NCI-H1417 treated with DMSO at 0.1 percent for 48 hours (cell line): Measurements from ENCODE around the gene LAMC1.
"Not testable (repeated sequence)": the region's sequence is repeated elsewhere in the genome, so short reads cannot be mapped to it uniquely, and the experiment has no call there.

Source experiments
- DNase-seq: peaks from one replicate; lab custom pipeline; 2025; lab: John Stamatoyannopoulos, UW

The LAMC1 gene

DNA sequence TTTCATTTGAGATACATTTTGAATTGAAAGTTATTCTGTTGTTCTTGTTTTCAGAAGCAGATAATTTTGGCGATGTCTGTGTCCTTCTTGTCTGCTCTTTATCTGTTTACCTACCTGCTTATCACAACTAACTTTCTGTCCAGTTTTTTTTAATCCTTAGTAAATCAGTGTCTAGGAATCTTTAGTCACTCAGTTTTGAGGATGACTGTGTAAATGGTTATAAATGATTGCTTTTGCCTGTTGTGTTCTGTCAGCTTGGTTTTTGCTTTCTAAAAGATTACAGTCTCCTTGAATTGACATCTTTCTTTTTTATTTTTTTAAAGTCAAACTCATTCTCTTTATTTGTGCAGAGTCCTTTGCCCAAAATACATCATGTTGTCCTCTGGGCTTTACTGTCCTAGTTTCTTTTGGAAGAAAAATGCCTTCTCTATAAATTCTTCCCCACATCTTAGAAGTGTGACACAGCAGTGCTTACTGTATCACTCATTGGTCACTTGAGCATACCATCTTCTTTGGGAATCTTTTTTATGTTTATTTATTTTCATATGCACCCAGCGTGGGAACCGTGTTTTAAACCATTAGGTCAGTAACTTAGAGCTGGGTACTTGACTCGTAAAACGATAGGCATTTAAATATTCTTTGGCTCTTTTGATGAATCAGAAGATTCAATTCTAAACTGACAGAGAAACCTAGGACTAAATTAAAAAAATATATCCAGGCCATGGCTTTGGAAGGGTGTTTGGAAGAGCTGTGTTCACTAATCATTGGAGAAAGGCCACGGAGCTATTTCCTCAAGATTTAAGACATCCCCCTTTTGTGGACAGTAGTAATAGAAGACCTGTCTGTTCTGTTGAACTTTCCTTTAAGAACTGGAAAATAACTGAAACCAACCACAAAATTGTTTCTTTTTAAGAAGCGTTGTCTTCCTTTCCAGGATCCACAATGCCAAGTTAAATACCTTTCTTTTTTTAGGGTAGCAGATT, 20.9 kb downstream of the LAMC1 start:
- no peak for DNase-seq

DNA sequence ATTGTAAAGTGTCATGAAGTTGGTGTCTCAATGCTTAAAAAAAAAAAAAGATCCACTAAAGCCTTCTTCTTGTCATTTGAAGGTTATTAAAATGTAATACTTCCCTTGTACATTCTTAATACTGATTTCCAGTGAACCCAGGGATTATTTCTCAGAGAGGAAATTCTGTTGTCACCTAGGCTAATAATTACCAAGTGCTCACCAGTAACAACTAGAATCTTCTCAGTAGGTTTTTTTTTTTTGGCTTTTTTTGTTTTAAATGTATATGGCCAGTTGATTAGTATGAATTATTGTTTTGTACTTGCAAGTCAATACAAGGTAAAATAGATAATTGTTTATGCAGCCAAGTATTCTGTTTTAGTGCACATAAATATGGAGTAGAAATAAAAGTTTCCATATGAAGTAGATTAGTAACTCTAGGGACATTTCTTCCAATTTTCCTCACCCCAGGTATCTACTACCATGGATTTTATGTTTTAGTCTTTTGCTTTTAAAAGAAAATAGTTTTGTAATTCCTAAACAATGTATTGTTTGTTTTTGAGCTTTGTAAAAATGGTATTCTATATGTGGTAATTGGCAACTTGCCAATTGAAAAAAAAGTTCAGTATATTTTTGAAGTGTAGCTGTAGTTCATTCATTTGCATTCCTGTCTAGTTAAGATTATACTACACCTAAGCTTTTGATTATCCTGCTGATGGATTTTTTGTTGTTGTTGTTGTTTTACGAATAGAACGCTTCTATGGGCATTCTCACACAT, 21.9 kb downstream of the LAMC1 start:
- no peak for DNase-seq

DNA sequence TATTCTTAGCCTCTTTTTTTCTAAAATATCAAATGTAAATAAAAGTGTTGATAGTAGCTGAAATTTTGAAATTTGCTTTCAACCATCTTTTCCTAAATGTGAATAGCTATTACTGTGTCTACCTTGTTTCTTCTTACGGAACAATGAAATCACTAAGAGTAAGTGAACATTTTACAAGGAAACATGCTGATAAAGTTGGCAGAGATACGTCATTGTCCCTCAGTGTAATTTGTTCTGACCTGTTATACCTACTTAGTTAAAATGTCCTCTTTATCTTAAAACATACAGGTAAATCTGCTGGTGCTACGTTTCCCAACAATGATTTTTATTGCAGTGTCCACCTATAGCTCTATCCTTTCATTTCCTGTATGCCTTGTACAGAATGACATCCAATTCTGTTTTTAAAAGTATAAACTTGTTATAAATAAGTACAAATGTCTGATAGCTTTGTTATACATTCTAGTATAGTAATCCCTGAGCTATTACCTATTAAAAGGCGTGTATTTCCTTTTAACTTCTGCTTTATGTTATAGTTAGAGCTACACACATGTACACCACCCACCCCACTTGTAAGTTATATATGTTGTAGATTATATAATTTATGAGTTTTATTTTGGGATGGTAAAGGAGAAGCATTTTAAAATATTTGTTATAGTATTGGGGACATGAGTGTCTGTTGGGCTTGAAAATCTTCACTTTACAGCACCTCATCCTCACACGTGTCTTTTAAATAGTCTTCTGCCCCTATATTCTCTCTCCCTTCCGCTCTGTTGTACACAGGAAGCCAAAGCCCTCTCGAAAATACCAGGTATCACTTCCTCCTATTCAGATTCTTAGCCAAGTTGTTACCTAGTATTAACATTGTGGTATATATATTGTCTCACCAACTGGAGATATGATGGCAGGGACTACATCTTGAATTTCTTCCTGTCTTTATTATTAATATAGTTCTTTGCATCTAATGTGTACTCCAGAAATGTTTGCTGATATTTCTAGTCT, 25.2 kb downstream of the LAMC1 start:
- DNase-seq = no peak

DNA sequence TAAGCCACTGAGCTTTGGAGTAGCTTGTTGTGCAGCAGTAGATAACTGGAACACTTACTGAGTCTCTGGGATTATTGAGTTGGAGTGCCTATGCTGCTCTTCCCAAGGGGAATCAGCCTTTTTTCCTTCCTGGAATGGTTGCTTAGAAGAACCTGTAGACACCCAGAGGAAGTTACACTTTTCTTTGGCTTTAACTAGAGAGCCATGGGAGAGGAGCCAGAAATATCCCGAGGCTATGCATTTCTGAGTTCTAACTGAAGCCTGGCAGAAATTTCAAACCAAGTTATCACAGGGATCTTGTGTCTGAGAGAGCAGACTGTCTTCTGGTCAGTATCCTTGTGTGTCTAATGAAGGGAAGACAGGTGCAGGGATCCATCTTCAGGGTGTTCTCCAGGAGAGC, 28.3 kb downstream of the LAMC1 start:
- no peak for DNase-seq

DNA sequence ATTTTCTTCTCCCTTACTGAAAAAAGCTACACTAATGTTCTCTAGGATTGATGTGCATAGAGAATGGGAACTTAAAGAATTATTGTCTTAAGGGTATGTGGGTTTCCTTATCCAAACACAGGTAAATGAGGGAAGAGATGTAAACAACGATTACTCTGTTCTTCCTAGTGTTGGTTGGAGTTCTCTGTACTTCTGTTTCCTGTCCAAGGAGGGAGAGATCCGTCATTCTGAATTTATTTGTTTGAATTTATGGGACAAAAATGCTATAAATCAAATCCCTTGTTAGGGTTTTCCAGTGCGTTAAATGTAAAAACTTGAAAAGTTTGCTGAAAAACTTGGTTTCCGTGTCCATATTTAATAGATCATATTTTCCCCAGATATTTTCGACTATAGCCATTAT, 29.6 kb downstream of the LAMC1 start:
- no peak for DNase-seq

DNA sequence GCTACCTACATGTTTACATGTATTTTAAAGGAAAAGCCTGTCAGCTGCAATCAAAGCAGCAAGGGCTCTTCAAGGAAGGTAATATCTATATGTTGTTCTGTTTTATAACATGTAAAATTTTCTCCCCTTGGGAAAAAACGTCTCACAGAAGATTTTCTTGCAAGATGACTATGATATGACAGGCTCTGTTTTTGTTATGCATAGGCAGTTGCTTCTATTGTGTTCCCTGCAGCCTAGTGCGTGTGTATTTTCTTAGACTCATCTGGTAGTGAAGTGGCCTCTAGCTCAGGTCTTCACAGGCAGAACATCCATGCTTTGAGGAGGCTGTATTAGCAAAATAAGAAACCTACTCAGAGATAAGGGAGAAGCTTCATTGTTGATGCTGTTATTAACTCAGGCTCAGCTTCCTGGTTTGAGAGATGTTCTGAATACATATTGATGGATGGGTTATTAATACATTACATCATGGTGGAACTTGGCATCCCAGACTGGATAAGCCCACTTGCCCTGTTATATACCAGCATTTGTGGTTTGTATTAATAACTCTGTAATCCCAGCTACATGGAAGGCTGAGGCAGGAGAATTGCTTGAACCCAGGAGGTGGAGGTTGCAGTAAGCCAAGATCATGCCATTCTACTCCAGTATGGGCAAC, 35.8 kb downstream of the LAMC1 start:
- no peak for DNase-seq

DNA sequence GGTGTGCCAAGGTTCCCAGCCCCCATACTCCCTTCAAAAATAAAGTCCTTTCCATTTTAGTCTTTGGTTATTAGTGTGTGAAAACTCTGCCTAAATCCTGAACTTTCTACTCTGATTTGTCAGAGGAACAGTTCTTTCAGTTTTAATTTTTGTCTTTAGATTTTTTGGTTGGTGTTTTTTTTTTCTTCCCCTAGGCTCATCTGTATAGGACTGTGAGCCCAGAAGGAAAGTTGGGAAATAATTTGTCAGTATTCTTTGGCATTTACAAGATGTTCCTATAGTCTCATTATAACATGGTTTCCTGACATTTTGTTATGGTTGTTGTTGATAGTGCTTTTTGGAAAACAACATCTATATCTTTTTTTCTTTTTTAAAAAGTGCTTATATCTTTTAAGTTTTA, 38.0 kb downstream of the LAMC1 start:
- no peak for DNase-seq

DNA sequence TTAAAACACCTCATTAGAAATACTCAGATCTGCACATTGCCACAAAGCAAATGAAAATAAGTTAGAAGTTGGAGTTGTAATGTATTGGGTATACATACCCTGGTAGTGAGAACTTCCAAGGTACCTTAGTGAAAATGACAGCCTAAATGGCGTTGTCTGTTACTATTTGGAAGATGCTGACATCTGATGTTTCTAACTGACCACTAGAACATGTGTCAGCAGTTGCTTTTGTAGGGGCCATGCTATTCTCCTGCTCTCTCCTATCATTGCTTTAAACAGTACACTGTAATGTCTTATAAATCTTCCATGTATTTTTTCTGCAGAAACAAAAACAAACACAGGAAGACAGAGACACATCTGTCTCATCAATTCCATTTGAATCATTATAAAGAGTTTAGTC, 40.1 kb downstream of the LAMC1 start:
- no peak for DNase-seq

DNA sequence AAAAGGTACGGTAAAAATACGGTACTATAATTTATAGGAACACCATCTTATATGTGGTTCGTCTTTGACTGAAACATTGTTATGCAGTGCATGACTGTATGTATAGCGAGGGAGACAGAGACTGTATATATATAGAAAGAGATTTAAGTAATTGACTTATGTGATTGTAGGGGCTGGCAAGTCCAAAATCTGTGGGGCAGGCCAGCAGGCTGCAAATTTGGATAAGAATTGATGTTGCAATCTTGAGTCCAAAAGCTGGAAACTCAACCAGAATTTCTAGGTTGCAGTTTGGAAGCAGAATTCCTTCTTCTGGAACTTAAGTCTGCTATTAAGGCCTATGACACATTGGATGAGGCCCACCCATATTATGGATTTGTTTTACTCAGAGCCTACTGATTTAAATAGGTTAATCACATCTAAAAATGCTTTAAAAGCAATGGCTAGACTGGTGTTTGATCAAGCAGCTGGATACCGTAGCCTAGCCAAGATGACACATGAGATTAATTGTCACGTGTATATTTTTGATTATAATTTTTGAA, 42.0 kb downstream of the LAMC1 start:
- no peak for DNase-seq

DNA sequence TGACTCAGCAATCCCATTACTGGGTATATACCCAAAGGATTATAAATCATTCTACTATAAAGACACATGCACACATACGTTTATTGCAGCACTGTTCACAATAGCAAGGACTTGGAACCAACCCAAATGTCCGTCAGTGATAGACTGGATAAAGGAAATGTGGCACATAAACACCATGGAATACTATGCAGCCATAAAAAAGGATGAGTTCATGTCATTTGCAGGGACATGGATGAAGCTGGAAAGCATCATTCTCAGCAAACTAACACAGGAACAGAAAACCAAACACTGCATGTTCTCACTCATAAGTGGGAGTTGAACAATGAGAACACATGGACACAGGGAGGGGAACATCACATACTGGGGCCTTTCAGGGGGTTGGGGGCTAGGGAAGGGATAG, 43.2 kb downstream of the LAMC1 start:
- not testable (repeated sequence) for DNase-seq

DNA sequence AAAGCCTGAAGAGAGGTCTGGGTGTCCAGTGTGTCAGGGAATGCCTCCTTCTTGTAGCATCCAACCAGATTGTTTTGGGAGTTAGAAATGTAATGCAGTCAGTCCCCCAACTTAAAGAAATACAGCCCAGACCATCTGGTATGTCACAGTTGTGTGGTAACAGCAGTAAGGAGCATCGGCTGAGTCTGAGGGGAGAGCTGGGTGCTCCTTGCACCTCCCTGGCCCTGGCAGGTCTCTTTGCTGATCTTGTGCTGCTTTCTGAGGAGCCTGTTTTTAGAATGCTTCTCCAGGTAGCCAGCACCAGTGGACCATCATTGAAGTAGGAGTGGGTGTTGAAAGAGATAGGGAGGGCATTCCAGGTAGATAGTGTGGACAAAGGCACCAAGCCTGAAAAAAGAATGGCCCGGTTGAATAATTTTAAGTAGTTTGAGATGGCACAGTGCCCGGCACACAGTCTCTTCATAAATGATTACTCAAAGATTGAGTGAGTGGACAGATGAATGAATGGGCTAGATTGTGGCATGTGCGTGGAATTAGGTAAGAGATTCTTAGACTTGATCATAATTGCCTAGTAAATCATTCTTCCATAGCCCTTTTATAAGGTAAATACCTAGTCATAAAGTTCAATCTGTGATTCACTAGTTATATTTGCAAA, 46.5 kb downstream of the LAMC1 start:
- no peak for DNase-seq

DNA sequence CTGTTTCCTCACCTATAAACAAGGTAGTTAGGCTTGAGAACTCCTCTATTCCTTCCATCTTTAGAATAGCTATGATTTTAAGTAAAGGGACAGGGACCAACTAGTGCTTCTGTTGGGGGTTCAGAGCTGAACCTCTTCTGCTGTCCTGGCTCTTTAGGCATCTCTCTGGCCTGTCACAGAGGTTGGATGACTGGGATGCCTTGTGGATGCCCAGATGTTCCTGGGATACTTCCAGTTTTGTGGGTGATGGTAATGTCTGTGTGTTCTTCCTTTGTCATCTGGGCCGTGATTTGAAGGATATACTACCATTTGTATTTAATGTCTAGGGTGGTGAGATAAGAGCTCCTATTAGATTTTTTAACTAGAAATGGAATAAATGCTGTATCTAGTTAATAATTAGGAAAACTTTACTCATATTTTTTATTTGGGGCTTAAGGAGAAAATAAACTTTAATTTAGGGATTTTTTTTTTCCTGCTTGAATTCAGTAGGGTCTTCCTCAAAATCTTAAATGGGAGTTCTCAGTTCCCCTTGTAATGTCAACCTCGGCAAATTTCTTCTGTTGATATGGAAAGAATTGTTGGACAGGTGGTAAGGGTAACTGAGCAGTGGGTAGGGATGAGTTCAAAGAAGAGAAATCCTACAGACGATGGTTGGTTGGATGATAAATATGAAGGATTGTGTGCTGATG, 47.2 kb downstream of the LAMC1 start:
- no peak for DNase-seq

DNA sequence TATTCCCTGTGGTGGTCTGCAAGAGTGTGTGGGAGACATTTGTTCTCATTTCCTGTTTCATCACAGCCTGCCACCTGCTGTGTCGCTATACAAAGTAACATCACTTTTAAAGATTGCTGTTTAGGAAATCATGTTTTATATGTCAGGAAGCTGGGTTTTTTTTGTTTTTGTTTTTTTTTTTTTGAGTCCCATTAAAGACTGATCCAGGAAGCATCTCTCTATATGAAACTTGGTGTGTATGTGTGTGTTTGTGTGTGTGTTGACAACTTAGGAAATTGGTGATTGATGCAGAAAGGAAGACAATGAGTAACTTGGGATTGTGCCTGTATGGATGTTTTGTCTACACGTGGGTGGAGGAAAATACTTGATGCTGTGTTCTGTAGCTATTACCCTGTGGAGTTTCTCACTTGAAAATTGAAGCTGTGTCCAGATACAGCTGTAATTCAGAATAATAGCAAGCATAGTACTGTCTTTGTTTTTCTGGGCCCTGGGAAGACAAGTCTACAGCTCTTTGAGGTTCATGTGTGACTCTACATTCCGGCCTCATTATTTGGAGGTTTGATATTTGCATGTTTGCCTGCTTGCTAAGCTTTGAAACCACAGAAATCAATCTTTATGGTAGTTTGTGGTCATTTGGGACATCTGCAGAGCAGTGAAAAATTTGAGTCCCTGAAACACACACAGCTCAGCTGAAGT, 47.9 kb downstream of the LAMC1 start:
- no peak for DNase-seq

DNA sequence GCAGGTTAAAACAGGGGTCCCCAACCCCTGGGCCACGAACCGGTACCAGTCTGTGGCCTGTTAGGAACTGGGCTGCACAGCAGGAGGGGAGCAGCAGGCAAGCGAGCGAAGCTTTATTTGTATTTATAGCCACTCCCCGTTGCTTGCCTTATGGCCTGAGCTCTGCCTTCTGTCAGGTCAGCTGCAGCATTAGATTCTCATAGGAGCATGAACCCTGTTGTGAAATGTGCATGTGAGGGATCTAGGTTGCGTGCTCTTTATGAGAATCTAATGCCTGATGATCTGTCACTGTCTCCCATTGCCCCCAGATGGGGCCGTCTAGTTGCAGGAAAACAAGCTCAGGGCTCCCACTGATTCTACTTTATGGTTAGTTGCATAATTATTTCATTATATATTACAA, 49.4 kb downstream of the LAMC1 start:
- DNase-seq = not testable (repeated sequence)

DNA sequence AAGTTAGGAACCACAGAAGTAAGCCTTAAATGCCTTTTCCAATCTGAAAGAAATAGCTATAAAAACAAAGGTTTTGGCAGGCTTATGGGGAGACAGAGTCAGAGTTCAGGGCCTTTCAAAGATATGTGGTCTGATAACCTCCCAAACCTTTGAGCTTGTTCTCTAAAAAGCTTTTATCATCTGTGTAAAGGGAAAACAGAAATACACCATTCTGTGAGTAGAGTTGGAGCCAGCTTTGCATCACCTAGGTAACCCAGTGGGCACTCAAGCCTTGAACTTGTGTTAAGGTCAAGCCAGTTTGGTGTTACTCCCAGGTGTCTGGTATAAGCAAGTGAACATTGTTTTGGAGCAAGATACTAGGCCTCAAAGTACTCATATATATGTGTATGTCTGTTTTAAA, 50.1 kb downstream of the LAMC1 start:
- DNase-seq = no peak

DNA sequence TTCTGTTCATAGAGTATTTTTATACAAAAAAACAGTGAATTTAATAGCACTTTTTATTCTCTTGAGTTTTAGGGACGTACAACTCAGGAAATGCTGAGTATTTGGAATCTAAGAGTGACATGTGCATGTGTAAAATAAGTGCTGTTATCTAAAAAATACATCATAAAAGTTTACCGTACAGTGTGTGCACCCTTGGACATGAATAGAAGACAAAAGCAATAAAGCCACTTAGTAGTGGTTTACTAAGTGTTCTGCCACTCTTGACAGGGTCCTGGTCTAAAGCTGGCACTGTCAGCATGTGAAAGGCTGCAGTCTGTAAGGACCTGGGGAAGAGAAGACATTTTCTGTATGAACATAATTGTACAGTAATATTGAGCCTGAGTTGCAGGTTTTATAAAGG, 51.0 kb downstream of the LAMC1 start:
- DNase-seq = no peak

DNA sequence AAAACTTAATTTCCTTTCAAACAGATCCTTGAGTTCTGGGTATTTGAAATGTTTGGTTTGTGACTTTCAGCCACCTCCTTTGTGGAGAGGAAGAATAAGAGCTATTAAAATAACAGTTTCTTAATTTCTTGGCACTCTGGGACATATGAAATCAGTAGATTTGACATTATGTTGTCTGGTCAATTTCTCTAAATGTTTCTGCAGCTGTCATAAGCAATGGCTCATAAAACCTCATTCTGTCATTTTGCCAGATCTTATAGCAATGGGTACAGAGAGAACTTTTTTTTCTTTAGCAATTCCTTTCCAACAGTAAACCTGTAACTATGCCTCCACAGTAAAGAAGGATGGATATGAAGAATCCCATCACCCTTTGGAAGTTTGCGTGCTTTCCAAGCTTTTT, 52.6 kb downstream of the LAMC1 start:
- DNase-seq = no peak

DNA sequence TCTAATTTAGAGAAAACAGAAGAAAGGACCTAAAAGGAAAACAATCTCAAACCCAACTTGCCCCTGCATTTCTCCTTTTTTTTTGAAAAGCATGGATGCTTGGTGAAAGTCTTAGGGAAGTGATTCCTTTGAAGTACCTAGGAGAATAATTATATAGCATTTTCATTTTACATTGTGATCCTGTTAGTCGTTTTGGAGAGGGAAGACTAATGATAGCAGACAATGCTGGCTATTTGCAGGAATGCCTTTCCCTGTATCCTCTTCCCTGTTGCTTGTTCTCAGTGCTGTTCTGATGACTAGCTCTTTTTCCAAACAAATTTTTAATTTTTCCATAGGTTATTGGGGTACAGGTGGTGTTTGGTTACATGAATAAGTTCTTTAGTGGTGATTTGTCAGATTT, 53.9 kb downstream of the LAMC1 start:
- DNase-seq = no peak

DNA sequence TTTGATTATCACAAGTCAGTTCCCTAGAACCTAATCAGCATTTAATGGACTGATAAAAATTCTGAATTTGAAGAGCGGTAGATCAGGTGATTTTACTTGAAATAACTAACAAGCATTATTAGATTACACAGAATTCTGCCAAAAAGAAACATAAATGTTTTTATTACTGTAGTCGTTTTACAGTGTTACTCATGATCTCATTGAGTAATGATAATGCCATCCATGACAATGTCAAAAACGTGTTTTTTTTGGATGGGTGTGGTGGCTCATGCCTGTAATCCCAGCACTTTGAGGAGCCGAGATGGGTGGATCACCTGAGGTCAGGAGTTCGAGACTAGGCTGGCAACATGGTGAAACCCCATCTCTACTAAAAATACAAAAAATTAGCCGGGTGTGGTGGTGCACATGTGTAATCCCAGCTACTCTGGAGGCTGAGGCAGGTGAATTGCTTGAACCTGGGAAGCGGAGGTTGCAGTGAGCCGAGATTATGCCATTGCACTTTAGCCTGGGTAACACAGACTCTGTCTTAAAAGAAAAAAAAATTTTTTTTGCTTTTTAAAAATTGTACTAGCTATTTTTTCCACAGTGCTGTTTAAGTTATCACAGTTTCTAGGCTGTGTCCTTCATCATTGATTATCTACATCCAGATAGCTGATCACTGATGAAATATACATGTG, 56.6 kb downstream of the LAMC1 start:
- DNase-seq = no peak
